GM13976 (cell line): ENCODE results near the gene GPR137C.

Experiments
- DNase-seq: peaks from one replicate; pipeline ENCODE4 v3.0.0; 2012; ENCODE audit warnings: low spot score
- CTCF ChIP-seq: IDR thresholded peaks from 2 replicates; pipeline ENCODE4 v1.5.1; 2012; ENCODE audit warnings: borderline replicate concordance, mild to moderate bottlenecking; ENCODE audit not compliant: insufficient read depth; ENCODE audit errors: extremely low read depth, missing control alignments, control extremely low read depth
- in situ Hi-C: fragments of 300-500 bp; cut with MboI; formaldehyde crosslinking; loops from one replicate; pipeline ENCODE4 v1.12.0; 2022; ENCODE audit warnings: low sequenced_read_pairs, mixed read lengths, inconsistent platforms; ENCODE audit not compliant: unreplicated experiment

The GPR137C gene

GRCh38 chr14:52686176-52686575, 133.5 kb downstream of the GPR137C start:
- TF ChIP-seq CTCF, result no peak
- DNase-seq, result no peak
- in situ Hi-C loops, result no loop called here
